ENCODE results near the gene EPN2.

EPN2 gene

DNA sequence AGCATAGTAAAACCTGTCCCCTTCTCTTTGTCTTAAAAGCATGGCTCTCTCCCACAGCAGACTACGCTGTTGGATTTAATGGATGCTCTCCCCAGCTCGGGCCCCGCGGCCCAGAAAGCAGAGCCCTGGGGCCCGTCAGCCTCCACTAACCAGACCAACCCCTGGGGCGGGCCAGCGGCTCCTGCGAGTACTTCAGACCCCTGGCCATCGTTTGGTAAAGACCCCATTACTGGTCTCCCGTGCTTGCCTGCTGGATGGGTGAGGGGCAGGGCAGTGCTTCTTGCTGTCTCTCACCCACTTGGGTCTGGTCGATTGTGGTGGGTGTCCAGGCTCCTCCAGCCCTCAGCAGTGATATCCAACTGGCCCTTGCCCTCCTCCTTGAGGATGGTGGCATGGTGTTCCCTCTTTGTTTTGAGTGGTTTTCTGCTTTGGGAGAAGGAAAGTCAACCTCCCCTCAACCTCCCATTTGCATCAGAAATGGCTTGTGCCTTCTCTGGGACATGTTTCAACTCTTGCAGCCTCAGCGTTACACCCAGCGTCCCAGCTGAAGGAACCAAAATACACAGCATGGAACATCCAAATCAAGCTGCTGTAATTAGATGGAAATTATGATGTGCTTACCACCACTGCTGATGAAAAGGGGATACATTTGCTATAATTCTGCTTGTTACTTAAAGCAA lies 76.0 kb downstream of the EPN2 start:
- no peak for DNase-seq

DNA sequence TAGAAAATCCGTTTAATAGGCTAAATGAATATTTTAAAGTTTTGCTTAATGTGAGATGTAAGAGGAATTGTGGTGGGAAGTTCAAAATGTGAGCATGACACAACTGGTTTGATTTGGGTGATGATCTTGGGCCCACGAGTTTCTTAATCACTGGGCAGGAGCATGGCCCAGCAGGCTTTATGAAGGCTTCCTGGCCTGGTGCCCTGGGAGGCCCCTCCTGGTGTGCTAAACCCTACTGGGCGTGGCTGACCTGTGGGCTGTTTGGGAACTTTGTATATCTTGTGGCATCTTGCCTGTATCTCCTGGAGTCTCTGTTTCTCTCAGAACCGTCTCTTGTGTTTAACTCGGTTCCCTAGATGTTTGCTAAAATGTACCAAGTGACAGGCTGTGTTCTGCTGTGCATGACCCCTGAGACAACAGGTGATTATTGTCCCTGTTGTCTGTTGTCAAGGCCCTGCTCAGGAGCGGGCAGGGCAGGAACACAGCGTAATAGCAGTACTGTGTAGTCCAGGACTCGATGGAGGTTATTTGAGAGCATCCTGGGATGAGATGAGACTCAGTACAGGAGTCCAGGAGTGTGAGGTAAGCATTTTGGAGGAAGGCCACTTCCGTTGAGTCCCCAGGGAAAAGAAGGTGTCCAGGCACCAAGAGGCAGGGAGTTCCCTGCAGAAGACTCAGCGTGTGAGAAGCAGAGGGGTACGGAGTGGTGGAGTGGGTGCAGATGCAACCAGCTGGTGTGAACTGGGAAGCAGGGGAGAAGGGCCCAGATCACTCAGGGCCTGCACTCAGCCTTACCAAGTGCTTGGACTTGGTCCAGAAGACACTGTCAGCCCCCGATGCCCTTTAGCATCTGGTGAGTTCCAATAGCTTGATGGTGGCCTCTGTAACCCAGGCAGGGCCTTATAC lies 76.8 kb downstream of the EPN2 start:
- DNase-seq: no peak

DNA sequence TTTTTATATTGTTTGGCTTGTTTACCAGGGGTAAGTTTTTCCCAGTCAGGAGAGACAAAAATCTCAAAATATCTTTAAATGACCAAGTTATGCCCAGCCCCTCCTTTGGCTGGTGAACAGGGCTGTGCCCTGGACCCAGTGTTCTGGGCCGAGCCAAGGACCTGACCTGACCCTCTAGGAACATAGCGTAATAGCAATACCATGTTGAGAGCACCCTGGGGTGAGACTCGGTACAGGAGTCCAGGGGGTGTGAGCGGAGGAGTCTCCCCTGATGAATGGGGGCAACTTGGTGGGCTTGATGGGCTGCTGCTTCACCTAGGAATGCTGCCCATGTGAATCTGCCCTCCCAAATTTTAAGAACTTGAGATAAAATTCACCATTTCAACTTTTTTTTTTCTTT lies 77.9 kb downstream of the EPN2 start:
- no peak for DNase-seq

DNA sequence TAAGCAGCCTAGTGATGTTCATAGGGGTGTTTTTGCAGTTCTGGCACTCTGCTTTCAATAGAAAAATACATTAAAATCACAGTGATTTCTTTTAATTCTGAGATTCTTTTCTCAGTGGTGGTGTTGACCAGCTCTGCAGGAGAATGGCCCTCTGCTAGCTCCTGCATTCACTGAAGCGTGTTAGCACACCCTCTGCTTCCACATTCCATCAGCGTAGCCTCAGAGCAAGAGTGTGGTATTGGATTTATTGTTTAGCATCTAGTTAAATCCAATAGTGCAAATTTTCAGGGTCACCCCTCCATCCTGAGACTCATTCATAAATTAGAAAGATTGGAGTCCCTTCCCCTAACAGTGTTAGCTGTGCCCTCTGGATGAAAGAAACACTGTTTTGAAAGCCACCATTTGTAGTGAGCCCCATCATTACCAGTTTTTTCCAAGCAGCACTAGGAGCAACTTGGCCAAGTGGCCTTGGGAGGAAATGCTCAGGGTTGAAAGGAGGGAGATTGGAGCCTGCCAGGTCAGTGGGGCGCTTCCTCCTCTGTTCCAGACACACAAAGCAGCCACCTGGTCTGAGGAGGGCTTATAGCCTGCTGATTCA lies 79.7 kb downstream of the EPN2 start:
- no peak for DNase-seq

DNA sequence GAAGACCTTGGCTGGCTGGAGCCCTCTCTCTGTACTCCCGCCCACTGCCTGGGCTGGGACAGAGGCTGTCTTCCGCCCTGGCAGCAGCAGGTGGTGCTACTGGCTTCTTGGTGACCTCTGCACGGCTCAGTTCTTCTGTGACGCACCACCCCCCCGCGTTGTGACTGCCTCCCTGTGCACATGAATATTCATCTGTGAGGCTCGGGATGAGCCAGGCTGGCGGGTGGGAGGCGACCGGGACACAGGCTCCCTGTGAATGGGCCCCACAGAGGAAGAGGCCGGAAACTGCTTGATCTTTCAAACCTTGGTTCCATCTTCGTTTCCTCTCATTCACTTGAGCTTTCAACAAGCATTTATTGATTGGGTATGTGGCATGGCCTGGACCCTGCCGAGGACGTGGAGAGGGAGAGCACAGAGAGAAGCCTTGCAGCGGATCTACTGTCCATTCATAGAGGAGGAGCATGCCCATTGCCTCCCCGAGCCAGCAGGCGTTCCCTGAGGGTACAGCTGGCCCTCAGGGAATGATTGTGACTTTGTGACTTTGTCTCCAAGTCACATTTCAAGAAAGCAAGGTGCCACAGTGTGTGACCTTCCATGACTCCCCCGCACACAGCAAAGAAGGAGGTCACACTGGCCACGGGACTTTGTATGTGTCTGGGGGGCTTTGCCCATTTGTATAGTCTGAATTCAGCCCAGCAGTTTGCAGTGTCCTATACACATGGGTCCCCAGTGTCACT lies 80.4 kb downstream of the EPN2 start:
- no peak for DNase-seq

DNA sequence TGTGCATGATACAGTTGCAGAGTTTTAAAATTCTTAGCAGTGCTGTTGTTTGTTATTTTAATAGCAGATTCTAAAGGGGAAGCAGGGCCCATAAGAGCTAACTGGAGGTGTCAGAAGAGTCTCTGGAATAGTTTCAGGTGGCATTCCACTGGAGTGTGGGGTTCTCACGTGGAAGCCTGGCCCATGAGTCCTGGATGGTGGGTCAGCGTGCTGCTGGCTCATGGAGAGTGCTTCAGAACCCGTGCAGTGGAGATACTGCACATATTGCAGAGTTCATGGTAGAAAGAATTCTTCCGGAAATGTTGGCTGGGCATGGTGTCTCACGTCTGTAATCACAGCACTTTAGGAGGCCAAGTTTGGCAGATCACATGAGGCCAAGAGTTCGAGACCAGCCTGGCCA lies 81.4 kb downstream of the EPN2 start:
- no peak for DNase-seq

DNA sequence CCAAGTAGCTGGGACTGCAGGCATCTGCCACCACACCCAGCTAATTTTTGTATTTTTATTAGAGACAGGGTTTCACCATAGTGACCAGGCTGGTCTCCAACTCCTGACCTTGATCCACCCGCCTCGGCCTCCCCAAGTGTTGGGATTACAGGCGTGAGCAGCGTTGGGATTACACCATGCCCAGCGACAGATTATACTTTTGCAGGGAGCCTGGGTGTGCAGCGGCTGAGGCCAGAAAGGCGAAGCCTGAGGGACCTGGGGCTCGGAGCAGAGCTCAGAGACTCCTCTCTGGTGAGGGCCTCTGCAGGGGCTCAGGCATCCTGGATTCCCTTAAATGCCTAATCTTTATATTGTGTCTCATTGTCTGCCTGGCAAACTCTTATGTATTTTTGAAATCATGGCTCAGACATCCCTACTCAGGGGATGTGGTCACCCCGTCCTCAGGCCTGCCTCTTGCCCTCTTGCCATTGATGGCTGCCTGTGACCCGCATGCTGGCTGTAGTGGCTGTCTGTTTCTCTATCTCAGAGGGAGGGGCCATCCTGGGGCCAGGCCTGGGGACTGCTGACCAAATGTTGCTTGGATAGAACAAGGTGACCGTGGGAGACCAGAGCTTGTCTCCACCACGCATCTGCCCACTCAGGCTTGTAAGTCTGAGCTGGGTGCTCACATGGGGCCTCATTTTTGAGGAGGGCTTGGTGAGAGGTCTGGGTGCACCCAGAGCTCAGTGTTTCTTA lies 82.8 kb downstream of the EPN2 start:
- no peak for DNase-seq

DNA sequence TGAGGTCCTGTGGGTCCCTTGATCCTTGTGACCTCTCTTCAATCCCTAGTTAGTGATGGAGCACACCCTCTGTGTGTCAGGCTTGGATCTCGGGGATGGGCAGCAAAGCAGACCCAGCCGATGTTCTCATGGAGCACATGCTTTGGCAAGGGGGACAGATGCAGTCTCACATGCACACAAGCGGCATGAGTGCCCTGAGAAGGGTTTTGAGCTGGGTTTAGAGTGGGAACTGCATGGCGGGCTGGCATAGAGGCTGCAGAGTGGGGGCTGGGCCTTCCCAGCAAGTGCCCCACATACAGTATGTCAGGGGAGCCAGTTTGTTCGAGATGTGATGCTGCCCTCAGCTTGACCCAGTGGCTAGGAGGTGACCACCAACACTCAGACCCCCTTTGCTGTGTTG lies 83.7 kb downstream of the EPN2 start:
- DNase-seq: no peak

DNA sequence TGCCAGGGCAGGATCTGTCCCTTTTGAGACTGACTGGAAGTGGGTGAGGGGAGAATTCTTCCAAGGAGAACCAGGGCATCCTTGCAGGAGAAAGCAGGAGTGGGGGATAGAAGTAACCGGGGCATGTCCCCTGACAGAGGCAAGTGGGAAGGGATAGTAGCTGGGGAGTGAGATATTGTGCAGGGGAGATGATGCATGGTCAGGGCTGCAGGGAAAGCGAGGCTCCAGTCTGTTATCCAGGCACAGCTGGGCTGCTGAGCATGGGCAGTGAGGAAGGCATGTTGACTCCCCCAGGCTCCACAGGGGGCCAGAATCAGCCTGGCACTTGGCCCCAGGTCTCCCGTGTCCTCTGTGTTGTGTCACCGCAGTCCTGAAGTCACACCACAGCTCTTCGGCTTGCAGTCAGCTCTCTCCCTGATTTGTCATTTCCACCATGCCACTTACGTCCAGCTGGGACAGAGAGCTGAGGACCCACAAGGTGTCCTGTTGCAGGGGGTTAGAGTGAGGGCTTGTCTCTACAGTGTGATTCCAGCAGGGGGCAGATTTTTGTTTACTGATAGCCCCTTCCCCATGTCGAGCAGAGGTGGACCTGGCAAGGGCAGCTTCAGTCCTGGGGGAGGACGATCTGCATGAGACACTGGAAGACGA lies 84.4 kb downstream of the EPN2 start:
- no peak for DNase-seq

DNA sequence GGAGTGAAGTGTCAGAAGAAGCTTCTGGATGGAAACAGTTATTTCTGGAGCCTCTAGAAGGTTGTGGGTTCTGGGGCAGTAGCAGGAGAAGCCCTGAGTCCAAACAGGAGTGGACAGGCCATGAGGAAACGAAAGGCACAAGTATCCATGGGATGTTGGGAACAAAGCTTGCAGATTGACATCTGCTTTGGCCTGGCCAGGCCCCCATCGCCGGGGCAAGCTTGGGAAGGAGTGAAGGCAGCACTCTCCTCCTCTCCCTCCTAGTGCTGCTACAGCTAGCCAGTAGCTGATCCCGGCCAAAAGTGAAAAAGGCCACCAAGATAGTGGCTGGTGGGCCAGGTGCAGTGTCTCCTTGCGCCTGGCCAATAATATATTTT lies 85.0 kb downstream of the EPN2 start:
- DNase-seq: no peak

DNA sequence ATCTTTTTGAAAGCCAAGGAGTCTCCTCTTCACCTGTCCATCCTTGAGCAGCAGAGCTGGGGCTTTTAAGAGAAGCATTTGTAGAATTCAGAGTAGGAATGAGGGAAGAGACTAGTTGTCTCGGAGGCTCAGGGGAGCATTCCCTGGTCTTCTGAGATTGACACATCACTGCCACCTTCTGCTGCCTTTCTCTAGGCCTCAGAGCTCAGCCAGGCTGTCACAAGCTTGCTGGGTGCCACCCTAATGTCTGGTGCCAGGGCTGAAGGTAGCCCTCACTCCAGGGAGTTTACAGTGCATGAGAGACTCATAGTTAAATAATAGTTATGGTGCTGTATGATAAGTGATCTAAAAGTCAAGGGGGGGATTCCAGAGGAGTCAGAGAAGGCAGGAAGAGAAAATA lies 85.7 kb downstream of the EPN2 start:
- no peak for DNase-seq

DNA sequence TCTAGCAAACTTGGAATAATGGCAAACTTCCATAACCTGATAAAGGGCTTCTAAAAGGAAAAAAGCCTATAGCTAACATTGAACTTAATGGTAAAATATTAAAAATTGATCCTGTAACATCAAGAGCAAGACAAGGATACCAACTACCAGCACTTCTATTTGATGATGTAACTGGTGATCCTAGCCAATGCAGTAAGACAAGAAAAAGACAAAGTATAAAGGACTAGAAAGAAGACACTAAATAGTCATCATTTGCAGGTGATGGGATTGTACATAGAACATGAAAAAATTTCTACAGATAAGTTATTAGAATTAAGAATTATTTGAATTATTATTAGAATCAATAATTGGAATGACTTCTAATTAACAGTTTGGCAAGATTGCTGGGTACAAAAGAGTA lies 88.4 kb downstream of the EPN2 start:
- DNase-seq: no peak

DNA sequence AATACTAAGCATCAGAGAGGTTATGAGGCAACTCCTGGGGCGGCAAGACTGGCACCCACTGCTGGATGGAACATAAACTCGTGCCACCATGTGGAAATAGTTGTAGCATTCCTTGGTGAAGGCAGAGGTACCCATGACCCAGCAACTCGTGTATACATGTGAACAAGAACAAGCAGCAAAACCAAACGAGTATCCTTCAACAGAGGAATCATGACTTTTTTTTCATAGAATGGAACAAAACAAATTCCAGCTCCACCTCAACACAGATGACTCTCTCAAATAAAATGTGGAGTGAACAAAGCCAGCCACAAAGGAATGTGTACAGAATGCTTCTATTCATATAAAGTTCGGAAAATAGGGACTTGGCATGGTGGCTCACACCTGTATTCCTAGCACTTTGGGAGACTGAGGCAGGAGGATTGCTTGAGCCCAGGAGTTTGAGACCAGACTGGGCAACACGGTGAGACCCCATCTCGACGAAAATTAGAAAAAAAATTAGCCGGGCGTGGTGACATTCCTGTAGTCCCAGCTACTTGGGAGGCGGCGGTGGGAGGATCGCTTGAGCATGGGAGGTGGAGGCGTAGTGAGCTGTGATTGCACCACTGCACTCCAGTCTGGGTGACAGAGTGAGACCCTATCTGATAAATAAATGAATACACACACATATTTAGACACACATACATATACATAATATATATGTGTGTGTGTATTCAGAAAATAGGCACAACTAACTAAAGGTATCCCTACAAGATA lies 90.0 kb downstream of the EPN2 start:
- DNase-seq: no peak

DNA sequence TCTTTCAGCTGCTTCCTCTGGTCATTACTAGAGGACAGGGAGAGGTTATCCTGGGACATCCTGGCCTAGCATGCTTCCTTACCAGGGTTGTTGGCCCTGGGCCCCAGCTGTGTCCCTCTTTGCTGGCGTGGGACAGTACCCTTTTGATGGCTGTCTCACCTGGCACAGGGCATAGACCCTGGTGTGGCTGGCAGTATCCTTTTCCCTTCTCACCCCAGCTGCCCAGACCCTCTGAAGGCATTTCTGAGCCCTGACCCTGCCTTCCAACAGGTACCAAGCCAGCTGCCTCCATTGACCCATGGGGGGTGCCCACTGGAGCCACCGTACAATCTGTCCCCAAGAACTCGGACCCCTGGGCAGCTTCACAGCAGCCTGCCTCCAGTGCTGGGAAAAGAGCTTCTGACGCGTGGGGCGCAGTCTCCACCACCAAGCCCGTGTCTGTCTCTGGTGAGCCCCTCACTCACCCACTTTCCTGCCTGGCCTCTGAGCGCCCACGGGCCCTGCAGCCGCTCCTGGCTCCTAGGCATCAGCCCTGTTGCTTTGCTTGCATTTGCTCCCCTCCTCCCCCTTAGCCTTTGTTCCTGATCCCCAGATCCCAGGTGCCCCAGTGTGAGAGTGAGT lies 91.4 kb downstream of the EPN2 start:
- no peak for DNase-seq

DNA sequence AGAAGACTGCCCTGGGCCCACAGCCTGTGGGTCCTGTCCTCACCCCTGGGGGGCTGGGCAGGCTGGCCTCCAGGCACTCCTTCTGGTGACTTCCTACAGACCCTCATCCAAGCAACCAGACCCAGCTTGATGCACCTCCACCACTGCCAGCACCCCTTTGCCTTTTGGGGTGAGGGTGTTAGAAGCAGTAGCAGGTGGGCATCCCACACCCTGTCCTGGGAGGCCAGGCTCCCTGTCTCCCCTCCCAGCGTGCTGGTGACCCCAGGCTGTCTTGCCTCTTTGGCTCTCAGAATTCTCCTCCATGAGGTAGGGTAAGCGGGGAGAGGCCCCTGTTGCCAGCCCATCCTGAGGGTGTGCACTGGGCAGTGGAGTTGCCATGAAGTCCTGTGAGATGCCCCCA lies 92.0 kb downstream of the EPN2 start:
- DNase-seq: no peak

DNA sequence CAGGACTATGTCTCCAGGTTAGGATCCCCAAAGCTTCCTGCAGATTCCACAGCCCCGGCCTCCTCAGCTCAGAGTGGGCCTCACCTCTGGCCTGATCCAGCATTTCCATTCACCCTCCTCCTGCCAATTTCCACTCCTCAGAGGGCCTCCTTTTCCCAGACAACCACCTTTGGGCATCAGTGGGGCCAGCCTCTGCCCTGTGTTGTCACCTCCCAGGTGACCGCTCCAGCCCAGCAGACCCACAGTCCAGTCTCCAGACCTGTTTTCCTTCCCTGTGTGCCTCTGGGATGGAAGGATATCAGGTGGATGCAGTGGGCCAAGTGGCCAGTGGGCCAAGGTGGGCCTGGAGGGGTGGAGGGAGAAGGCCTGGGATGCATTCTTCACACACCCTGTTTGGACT lies 92.7 kb downstream of the EPN2 start:
- no peak for DNase-seq

DNA sequence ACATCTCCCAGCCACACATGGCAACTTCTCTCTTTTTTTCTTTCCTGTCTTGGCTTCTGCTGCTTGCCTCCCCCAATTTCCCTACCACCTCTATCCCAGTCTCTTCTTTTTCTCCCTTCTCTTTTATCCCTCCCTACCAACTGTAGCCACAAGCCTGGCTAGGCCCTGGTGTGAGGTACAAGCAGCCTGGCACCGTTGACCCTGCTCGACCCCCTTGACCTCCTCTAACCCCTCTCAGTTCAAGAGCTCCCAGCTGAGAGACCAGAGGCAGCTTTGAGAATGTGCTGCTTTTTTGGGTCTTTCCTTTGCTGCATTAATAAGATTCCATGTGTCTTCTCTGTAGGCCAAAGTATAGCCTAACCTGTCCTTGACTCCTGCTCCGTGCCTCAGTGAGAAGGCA lies 93.1 kb downstream of the EPN2 start:
- DNase-seq: no peak

DNA sequence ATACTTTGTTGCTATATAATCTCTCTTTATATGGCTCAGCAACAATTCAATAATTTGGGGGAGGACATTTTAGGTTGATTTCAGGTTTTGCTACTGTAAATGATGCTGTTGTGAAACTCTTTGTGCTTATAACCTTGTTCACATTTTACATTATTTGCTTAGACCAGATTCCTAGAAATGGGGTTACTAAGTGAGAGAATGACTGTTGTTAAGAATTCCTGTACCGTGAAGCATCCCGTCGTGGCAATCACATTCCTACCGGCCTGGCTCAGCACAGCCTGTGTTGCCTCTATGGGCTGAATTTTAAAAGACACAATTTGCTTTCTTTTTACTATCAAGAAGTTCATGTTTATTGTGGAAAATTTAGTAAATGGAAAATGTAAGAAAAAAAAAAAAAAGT lies 94.0 kb downstream of the EPN2 start:
- no peak for DNase-seq

DNA sequence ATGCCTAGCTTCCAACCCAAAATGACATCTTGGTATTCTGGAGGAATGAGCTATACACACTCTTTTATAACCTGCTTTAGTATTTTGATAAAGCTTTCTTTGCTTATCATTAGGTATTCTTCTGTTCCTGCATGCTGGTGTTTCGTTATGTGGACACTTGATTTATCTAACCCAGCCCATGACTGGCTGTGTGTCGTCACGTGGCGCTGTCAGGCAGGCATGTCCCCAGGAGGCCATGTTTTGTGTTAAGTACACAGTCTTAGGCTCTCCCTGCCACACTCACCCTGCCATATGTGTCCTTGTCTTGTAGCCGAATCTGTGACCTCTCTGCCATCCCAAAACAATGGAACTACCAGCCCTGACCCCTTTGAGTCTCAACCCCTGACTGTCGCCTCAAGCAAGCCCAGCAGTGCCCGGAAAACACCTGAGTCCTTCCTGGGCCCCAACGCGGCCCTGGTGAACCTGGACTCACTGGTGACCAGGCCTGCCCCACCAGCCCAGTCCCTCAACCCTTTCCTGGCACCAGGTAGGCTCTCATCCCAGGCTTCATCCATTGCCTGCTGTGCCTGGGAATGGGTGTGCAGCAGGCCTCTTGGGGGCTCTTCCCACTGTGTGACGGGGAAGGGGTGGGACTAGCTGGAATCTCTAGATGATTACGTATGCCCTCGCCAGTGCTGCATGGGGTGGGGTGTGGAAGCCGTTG lies 94.5 kb downstream of the EPN2 start:
- no peak for DNase-seq

DNA sequence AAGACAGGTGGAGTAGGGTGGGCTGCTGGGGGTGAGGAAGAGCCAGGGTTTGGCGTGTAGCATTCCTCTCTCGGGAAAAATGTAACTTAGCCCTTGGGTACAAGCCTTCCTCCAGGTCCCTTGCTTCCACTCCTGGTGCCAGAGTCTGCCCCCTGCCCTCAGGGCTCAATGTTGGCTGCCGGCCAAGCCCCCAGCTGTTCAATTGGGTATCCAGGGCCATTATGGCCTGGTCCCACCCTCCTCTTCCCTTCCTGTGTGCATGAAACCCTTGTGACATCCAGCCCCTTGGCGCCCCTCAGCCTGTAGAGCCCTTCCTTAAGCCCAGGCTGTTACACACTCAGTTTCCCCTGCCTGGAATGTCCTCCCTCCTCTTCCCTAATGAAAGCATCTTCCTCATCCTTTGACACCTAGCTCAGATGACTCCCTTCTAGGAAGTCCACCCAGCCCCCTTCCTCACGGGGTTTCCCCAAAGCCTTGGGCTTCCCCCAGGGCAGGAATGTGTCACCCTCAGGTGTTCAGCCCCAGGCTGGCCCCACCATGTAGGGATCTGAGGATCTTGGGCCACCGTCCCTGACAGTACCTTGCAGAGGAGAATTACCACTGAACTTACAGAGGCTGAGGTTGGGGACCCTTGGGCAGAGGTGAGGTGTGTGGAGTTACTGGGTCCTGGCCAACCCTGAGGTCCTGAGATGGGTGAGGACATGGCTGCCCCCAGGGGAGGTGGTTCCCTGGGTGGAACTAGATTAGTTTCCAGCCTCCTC lies 95.4 kb downstream of the EPN2 start:
- DNase-seq: no peak
